ENCODE measurements around the gene TUBGCP4. TPM values are rescaled to one million over a fixed set of nuclear protein-coding genes. Genes with fewer than 3 reads are reported as not detected.

TUBGCP4 gene
- total and polyA plus RNA-seq, 9 of the 15 experiments (the other 6 are each of a cell fraction or from before 2014, with no cell fraction given) = 10.7 to 50.2 (median 29.6) TPM

GRCh38 chr15:43440721-43441281 lies 69.9 kb downstream of the TUBGCP4 start (continued):
- TF ChIP-seq, protein P1, sequence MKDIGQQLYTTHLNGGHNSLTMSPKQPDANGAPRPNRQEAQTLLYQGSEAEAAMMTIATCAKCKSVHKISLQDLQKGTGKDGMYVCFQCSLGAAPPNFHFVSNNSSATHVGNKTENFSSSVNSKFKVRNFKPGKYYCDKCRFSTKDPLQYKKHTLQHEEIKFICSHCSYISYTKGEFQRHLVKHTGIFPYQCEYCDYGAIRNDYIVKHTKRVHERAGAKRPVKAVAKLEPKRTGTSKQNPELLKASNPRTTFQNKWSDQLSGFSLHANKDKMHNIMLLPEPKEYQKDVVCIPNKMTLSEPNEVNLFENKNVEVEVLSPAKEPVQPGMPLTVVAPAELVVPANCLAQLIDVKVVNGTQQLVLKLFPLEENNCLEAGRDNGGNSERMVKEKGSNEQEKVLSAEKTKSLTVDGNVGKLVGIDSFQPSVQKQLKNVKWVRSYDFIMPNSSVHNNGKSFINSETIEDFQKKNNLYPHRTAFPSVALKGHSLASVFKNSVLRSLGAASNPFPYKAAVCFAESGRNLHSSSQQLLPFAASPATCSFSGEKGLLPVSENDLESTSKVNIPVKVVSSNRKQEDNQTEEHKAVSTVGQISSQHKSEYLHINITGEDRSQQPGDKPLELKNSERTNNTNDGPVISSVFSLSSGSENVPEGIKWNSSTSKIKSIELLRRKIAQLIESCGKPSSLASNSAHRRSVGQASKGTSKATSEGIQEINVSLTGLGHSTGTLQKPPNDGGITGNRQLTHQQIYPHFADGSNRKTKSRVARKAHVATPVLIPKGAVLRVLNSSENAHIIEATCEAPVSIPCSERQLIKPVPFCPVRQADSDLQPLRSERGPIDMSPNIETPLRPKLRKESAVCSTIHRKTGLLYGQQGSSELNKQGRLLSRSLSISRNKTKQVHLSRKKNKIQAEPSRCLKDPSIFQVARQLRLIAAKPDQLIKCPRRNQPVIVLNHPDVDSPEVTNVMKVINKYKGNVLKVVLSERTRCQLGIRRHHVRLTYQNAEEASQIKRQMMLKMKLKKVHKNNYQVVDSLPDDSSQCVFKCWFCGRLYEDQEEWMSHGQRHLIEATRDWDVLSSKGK (CRISPR knock-in tag; IDR thresholded peaks at IDR 0.05) = no peak

- peak; percentile 61 for ATAC-seq
- H3K9me1 ChIP-seq (ENCODE audit: control insufficient read depth, insufficient read depth, low read length) = no peaks in the 10 kb centered on the region
- H3K36me3 ChIP-seq (ENCODE audit: control insufficient read depth, insufficient read depth, low read length) = peaks cover 32% of the 10 kb centered on the region; the same call in 2 of the 3 replicates
- no peak for FAIRE-seq
- H3K79me2 ChIP-seq (ENCODE audit: control insufficient read depth, insufficient read depth, low read length) = no peaks in the 10 kb centered on the region
- DNase-seq (ENCODE audit: extremely low read depth in 1 of 4, low spot score in 3 of 4) = peak; percentile 23 to 37 (median 30)
- peak overlapping the region; percentile 51 for H3K27ac ChIP-seq (ENCODE audit: extremely low read depth, low read depth, low read length)
- no peak overlapping the region for H3K4me3 ChIP-seq
- H2AFZ ChIP-seq (ENCODE audit: low read depth, low read length) = no peak overlapping the region
- no peaks in the 10 kb centered on the region for H3K9me3 ChIP-seq (replicated peaks; ENCODE audit: control insufficient read depth, insufficient read depth, low read depth, low read length)
- H3K4me1 ChIP-seq (replicated peaks in 1 of 2; ENCODE audit: control insufficient read depth in 2 of 2, insufficient read depth in 2 of 2, low read length in 2 of 2) = peaks cover 3% of the 10 kb centered on the region in 2 experiments; a peak in 2 of 5 replicates
- in situ Hi-C loops (cut with MboI) (loop anchor here (25.0 kb wide), 2 partner anchors 146 to 246 kb away; partner anchors contain the start of genes CKMT1A, CKMT1B and PPIP5K1), intact Hi-C loops (cut with micrococcal nuclease) (loop anchor here (1.0 to 5.0 kb wide), 3 partner anchors 69 to 326 kb away; no protein-coding TSS in a partner anchor)
- no peaks in the 10 kb centered on the region for H3K27me3 ChIP-seq (ENCODE audit: control insufficient read depth in 2 of 2, insufficient read depth in 2 of 2, low read length in 2 of 2)
- no TSS peak for BruUV-seq (replicated peaks)
- ChIA-PET CTCF (ENCODE audit: low intra/inter-chr PET ratio) (interaction anchor here (1.3 kb wide), 1 partner anchor 71 kb away, joined by 4 read pairs; no protein-coding TSS in a partner anchor), POLR2A (interaction anchor here (0.8 to 1.5 kb wide), 6 partner anchors 12 to 81 kb away, joined by 3 to 6 read pairs (median 4); no protein-coding TSS in a partner anchor)
- no peak overlapping the region for H3K4me2 ChIP-seq (ENCODE audit: insufficient read depth, low read length)
- H3K9ac ChIP-seq (ENCODE audit: insufficient read depth in 1 of 2, low read depth in 2 of 2, low read length in 2 of 2) = peak overlapping the region in 1 of 2 experiments; percentile 26; a peak in 1 of 4 replicates
- no peaks in the 10 kb centered on the region for H4K20me1 ChIP-seq (replicated peaks; ENCODE audit: control insufficient read depth, insufficient read depth, low read length)
- peak; percentile 61; the same call in 1 of the 2 replicates for TF ChIP-seq FOXJ2 (tag; IDR thresholded peaks at IDR 0.05)
- TF ChIP-seq, protein P2, sequence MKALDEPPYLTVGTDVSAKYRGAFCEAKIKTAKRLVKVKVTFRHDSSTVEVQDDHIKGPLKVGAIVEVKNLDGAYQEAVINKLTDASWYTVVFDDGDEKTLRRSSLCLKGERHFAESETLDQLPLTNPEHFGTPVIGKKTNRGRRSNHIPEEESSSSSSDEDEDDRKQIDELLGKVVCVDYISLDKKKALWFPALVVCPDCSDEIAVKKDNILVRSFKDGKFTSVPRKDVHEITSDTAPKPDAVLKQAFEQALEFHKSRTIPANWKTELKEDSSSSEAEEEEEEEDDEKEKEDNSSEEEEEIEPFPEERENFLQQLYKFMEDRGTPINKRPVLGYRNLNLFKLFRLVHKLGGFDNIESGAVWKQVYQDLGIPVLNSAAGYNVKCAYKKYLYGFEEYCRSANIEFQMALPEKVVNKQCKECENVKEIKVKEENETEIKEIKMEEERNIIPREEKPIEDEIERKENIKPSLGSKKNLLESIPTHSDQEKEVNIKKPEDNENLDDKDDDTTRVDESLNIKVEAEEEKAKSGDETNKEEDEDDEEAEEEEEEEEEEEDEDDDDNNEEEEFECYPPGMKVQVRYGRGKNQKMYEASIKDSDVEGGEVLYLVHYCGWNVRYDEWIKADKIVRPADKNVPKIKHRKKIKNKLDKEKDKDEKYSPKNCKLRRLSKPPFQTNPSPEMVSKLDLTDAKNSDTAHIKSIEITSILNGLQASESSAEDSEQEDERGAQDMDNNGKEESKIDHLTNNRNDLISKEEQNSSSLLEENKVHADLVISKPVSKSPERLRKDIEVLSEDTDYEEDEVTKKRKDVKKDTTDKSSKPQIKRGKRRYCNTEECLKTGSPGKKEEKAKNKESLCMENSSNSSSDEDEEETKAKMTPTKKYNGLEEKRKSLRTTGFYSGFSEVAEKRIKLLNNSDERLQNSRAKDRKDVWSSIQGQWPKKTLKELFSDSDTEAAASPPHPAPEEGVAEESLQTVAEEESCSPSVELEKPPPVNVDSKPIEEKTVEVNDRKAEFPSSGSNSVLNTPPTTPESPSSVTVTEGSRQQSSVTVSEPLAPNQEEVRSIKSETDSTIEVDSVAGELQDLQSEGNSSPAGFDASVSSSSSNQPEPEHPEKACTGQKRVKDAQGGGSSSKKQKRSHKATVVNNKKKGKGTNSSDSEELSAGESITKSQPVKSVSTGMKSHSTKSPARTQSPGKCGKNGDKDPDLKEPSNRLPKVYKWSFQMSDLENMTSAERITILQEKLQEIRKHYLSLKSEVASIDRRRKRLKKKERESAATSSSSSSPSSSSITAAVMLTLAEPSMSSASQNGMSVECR (CRISPR knock-in tag; IDR thresholded peaks at IDR 0.05) = no peak
- TF ChIP-seq, protein P3, sequence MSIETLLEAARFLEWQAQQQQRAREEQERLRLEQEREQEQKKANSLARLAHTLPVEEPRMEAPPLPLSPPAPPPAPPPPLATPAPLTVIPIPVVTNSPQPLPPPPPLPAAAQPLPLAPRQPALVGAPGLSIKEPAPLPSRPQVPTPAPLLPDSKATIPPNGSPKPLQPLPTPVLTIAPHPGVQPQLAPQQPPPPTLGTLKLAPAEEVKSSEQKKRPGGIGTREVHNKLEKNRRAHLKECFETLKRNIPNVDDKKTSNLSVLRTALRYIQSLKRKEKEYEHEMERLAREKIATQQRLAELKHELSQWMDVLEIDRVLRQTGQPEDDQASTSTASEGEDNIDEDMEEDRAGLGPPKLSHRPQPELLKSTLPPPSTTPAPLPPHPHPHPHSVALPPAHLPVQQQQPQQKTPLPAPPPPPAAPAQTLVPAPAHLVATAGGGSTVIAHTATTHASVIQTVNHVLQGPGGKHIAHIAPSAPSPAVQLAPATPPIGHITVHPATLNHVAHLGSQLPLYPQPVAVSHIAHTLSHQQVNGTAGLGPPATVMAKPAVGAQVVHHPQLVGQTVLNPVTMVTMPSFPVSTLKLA (conservative IDR thresholded peaks at IDR 0.05) = 0 out of 4 replicates have a peak, but pooled peaks of 1 of the 2 experiments have one; percentile 24
- TF ChIP-seq, protein P4, sequence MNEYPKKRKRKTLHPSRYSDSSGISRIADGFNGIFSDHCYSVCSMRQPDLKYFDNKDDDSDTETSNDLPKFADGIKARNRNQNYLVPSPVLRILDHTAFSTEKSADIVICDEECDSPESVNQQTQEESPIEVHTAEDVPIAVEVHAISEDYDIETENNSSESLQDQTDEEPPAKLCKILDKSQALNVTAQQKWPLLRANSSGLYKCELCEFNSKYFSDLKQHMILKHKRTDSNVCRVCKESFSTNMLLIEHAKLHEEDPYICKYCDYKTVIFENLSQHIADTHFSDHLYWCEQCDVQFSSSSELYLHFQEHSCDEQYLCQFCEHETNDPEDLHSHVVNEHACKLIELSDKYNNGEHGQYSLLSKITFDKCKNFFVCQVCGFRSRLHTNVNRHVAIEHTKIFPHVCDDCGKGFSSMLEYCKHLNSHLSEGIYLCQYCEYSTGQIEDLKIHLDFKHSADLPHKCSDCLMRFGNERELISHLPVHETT (CRISPR knock-in tag; conservative IDR thresholded peaks at IDR 0.05 in 1 of 2, IDR thresholded peaks at IDR 0.05 in 1 of 2) = peak in 1 of 2 experiments; percentile 40; a peak in 1 of 4 replicates
- TF ChIP-seq MTF1 (CRISPR knock-in tag; IDR thresholded peaks at IDR 0.05; ENCODE audit: borderline replicate concordance) = no peak
Measured at GRCh38 chr15:43441316-43441715, 70.4 kb downstream of the TUBGCP4 start.

Data from K562 (cell line).